Upper lobe of left lung (tissue), 4 donors: ENCODE results near the gene MRPL48.

Source experiments
- CTCF ChIP-seq, 6 experiments: fragments of 450-650 bp in 4 of 6; fragments of 200-600 bp in 2 of 6; sonication (generic) in 2 of 6; IDR thresholded peaks; one replicate each; pipeline ENCODE4 v1.5.1; 2016 to 2019; ENCODE audit warnings: antibody characterized with exemption in 6 of 6
- POLR2AphosphoS5 ChIP-seq, 2 donors: sonication (generic); formaldehyde crosslinking; IDR thresholded peaks; one replicate each; pipeline ENCODE4 v1.5.1; 2017; ENCODE audit warnings: antibody characterized with exemption in 2 of 2

GRCh38 chr11:73889019-73889418 is 101.3 kb downstream of the MRPL48 start:
- TF ChIP-seq CTCF (IDR thresholded peaks at IDR 0.05) (no peak), POLR2AphosphoS5 (IDR thresholded peaks at IDR 0.05) (no peak)
